Natural killer cell treated with Interleukin-12 subunit alpha and Interleukin-12 subunit beta and Interleukin-15 and Interleukin-18, amount 100 ng/mL, for 72 hours (primary cell): ENCODE measurements around the gene MACROD2. TPM values are rescaled to one million over a fixed set of nuclear protein-coding genes. Genes with fewer than 3 reads are reported as not detected.

ENCODE experiments used
- ATAC-seq, 2 donors: fragments of 150-1000 bp; cut with Tn5 transposase in 1 of 2; sonication (Bioruptor Pico), chemical (Tn5 transposase) in 1 of 2; 2 replicates each; pipeline ENCODE4 v1.10.0; 2021
- DNase-seq: peaks from one replicate; pipeline ENCODE4 v3.0.0; 2022; ENCODE audit warnings: low spot score
- H3K27ac Mint-ChIP-seq, 2 donors: 1 replicate in 1 of 2; 2 replicates in 1 of 2; pipeline ENCODE4 v1.8.0; 2022; ENCODE audit warnings: mixed read lengths in 2 of 2, mild to moderate bottlenecking in 1 of 2, moderate library complexity in 1 of 2
- H3K27me3 Mint-ChIP-seq, 2 donors: 1 replicate in 1 of 2; 2 replicates in 1 of 2; pipeline ENCODE4 v1.8.0; 2022; ENCODE audit warnings: mixed read lengths in 2 of 2
- H3K36me3 Mint-ChIP-seq: one replicate; pipeline ENCODE4 v1.8.0; 2022; ENCODE audit warnings: mixed read lengths
- H3K4me1 Mint-ChIP-seq, 2 donors: 1 replicate in 1 of 2; 2 replicates in 1 of 2; pipeline ENCODE4 v1.8.0; 2022; ENCODE audit warnings: low read depth in 2 of 2, mixed read lengths in 2 of 2, mild to moderate bottlenecking in 1 of 2
- H3K4me3 Mint-ChIP-seq: one replicate; pipeline ENCODE4 v1.8.0; 2022; ENCODE audit warnings: mixed read lengths
- H3K9me3 Mint-ChIP-seq: 2 replicates; pipeline ENCODE4 v1.8.0; 2022; ENCODE audit warnings: mixed read lengths
- total RNA-seq, 2 donors: library from RNA; stranded (reverse); gene quantifications; one replicate each; pipeline ENCODE4 v1.2.3, GENCODE V29; 2022

The MACROD2 gene
- total RNA-seq, 2 donors from 2014 or later, result not detected

DNA sequence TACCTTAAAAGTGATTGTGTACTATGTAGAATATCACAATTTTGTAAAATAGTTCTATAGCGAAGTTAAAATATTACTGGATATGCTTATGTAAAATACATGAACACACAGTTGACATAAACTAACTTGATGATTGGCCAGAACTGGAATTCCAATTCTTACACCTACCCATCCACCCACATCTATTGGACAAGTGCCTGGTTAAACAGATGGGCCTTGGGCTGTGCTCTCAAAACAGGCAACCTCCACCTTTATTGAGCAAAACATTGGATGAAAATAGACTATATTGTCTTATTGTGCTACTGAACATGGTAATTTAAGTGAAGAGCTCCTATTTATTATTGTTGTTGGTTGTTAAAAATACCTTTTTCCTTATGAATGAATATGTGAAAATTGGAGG is 496.1 kb downstream of the MACROD2 start:
- no peaks in the 10 kb centered on the region for H3K27me3 Mint-ChIP-seq
- DNase-seq, result no peak
- H3K36me3 Mint-ChIP-seq, result no peaks in the 10 kb centered on the region
- no peak overlapping the region for H3K4me3 Mint-ChIP-seq
- H3K4me1 Mint-ChIP-seq, result no peaks in the 10 kb centered on the region
- H3K27ac Mint-ChIP-seq, result no peak overlapping the region
- H3K9me3 Mint-ChIP-seq, result peaks cover 12% of the 10 kb centered on the region
- ATAC-seq, result no peak

GRCh38 chr20:14493408-14493807 is 498.1 kb downstream of the MACROD2 start:
- peaks cover 12% of the 10 kb centered on the region for H3K9me3 Mint-ChIP-seq
- H3K27ac Mint-ChIP-seq, result no peak overlapping the region
- no peak for ATAC-seq
- H3K36me3 Mint-ChIP-seq, result peaks cover 6% of the 10 kb centered on the region
- H3K27me3 Mint-ChIP-seq, result no peaks in the 10 kb centered on the region
- H3K4me1 Mint-ChIP-seq, result no peaks in the 10 kb centered on the region
- no peak for DNase-seq
- no peak overlapping the region for H3K4me3 Mint-ChIP-seq

GRCh38 chr20:14494355-14494754 is 499.0 kb downstream of the MACROD2 start:
- Mint-ChIP-seq H3K36me3 (peaks cover 8% of the 10 kb centered on the region), H3K4me1 (no peaks in the 10 kb centered on the region)

GRCh38 chr20:14495066-14495465 is 499.8 kb downstream of the MACROD2 start:
- no peaks in the 10 kb centered on the region for H3K27me3 Mint-ChIP-seq
- no peak overlapping the region for H3K4me3 Mint-ChIP-seq
- no peak overlapping the region for H3K27ac Mint-ChIP-seq
- DNase-seq, result no peak
- ATAC-seq, result no peak
- peaks cover 7% of the 10 kb centered on the region for H3K9me3 Mint-ChIP-seq
- no peaks in the 10 kb centered on the region for H3K4me1 Mint-ChIP-seq
- peaks cover 8% of the 10 kb centered on the region for H3K36me3 Mint-ChIP-seq

More at GRCh38 chr20:14494355-14494754, 499.0 kb downstream of the MACROD2 start:
- ATAC-seq (no peak), DNase-seq (no peak)
- Mint-ChIP-seq H3K4me3 (no peak overlapping the region), H3K27ac (no peak overlapping the region), H3K27me3 (no peaks in the 10 kb centered on the region), H3K9me3 (peaks cover 6% of the 10 kb centered on the region)

DNA sequence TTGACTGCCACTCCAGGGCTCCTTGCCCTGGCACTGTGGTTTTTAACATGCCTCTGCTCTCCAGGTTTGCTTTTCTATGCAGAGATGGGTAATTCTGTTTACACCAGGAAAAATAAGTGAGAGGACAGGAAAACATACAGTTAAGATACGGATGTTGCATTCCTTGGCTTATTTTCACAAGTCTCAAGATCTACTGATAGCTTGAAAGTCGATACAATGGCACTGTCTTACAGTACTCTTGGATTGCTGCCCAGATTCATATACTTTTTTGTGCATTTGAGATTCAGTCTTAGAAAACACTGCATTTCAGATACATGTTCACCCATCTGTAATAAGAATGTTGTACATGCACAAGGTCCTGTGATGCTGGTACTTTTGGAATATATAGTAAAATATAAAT is 501.7 kb downstream of the MACROD2 start:
- Mint-ChIP-seq H3K9me3 (peaks cover 12% of the 10 kb centered on the region), H3K27me3 (no peaks in the 10 kb centered on the region), H3K27ac (no peak overlapping the region), H3K4me3 (no peak overlapping the region), H3K4me1 (no peaks in the 10 kb centered on the region), H3K36me3 (peaks cover 13% of the 10 kb centered on the region)
- ATAC-seq (no peak), DNase-seq (no peak)

GRCh38 chr20:14498772-14499171 is 503.5 kb downstream of the MACROD2 start:
- H3K4me1 Mint-ChIP-seq, result no peaks in the 10 kb centered on the region
- ATAC-seq, result peak in 1 of 2 donors; percentile 32
- H3K4me3 Mint-ChIP-seq, result no peak overlapping the region
- H3K36me3 Mint-ChIP-seq, result peaks cover 13% of the 10 kb centered on the region
- DNase-seq, result no peak
- H3K27me3 Mint-ChIP-seq, result no peaks in the 10 kb centered on the region
- H3K9me3 Mint-ChIP-seq, result peaks cover 15% of the 10 kb centered on the region
- no peak overlapping the region for H3K27ac Mint-ChIP-seq

GRCh38 chr20:14505476-14505875 is 510.2 kb downstream of the MACROD2 start:
- no peak for DNase-seq
- no peaks in the 10 kb centered on the region for H3K27me3 Mint-ChIP-seq

DNA sequence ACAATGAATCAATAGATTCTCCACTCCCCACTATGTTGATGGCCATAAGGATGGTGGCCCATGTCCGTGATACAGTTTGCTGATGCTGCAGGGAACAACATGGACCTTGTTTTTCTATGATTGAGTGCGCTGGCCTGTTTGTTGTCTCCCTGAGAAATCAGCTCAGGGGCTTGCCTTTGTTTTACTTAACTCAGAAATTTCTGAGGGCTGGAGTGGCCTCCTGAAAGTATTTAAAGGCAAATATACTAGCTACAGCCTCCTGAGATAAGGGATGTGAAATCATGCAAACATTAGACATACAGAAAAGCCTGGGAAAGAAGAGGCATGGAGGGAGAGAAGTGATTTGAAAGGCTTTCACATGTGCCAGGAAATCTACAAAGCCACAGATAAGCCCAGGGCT is 512.4 kb downstream of the MACROD2 start:
- Mint-ChIP-seq H3K27ac (no peak overlapping the region), H3K4me3 (no peak overlapping the region), H3K36me3 (peaks cover 15% of the 10 kb centered on the region), H3K4me1 (no peaks in the 10 kb centered on the region), H3K9me3 (peaks cover 15% of the 10 kb centered on the region), H3K27me3 (no peaks in the 10 kb centered on the region)
- ATAC-seq (no peak), DNase-seq (no peak)

More at GRCh38 chr20:14505476-14505875, 510.2 kb downstream of the MACROD2 start:
- Mint-ChIP-seq H3K27ac (no peak overlapping the region), H3K4me3 (no peak overlapping the region), H3K4me1 (no peaks in the 10 kb centered on the region), H3K9me3 (peaks cover 13% of the 10 kb centered on the region), H3K36me3 (peaks cover 7% of the 10 kb centered on the region)
- ATAC-seq, result no peak

DNA sequence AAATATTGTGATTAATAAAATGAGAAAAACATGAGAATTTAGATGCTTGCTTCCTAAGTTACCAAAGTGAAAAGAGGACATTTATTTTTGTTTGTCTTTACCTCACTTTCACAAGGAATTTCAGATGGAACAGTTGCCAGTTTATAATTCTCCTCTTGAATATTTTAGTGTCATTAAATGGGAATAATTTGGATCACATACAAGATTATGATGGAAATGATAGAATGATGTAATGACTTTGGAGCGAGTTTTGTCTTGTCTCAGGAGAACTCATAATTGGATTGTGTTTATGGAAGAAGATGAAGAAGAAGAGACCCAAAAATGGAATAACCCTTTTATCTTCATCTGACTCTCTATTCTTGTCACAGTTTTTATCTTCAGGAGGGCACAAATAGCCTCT is 515.0 kb downstream of the MACROD2 start:
- ATAC-seq, result no peak
- Mint-ChIP-seq H3K9me3 (peaks cover 14% of the 10 kb centered on the region), H3K4me1 (no peaks in the 10 kb centered on the region), H3K4me3 (no peak overlapping the region), H3K36me3 (peaks cover 15% of the 10 kb centered on the region), H3K27ac (no peak overlapping the region), H3K27me3 (no peaks in the 10 kb centered on the region)
- no peak for DNase-seq

GRCh38 chr20:14512839-14513238 is 517.5 kb downstream of the MACROD2 start:
- no peak for DNase-seq
- Mint-ChIP-seq H3K27me3 (no peaks in the 10 kb centered on the region), H3K4me3 (no peak overlapping the region), H3K9me3 (peaks cover 12% of the 10 kb centered on the region), H3K27ac (no peak overlapping the region), H3K36me3 (peaks cover 10% of the 10 kb centered on the region), H3K4me1 (no peaks in the 10 kb centered on the region)
- no peak for ATAC-seq

- H3K27ac Mint-ChIP-seq, result no peak overlapping the region
- H3K36me3 Mint-ChIP-seq, result peaks cover 4% of the 10 kb centered on the region
- no peak overlapping the region for H3K4me3 Mint-ChIP-seq
- H3K9me3 Mint-ChIP-seq, result peaks cover 26% of the 10 kb centered on the region
- H3K4me1 Mint-ChIP-seq, result no peaks in the 10 kb centered on the region
- no peaks in the 10 kb centered on the region for H3K27me3 Mint-ChIP-seq
- ATAC-seq (no peak), DNase-seq (no peak)
Observed at GRCh38 chr20:14518648-14519047, 523.3 kb downstream of the MACROD2 start.

- Mint-ChIP-seq H3K36me3 (peaks cover 4% of the 10 kb centered on the region), H3K9me3 (peaks cover 26% of the 10 kb centered on the region), H3K27ac (no peak overlapping the region), H3K27me3 (no peaks in the 10 kb centered on the region), H3K4me3 (no peak overlapping the region), H3K4me1 (no peaks in the 10 kb centered on the region)
- DNase-seq (no peak), ATAC-seq (no peak)
Observed at GRCh38 chr20:14521016-14521415, 525.7 kb downstream of the MACROD2 start.

DNA sequence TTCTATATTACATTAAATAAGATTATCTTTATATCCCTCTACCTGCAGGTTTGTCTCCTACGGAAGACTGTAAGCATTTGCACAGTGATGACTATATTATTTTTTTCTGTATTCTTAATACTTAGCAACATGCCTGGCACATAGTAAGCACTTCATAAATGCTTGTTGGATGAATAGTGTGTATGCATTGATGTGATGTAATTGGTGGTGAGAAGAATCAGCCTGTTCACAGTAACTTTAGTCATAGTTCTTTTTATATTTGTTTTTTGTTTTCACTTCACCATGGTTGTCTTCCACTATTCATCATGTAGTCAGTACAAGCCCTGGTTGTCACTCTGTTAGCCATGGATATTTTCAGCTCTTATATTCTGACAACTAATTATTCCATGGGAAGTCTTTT is 526.1 kb downstream of the MACROD2 start:
- Mint-ChIP-seq H3K36me3 (peaks cover 4% of the 10 kb centered on the region), H3K27ac (no peak overlapping the region), H3K27me3 (no peaks in the 10 kb centered on the region), H3K4me3 (no peak overlapping the region), H3K4me1 (no peaks in the 10 kb centered on the region), H3K9me3 (peaks cover 26% of the 10 kb centered on the region)
- DNase-seq, result no peak
- ATAC-seq, result no peak

- H3K4me3 Mint-ChIP-seq, result no peak overlapping the region
- ATAC-seq, result no peak
- H3K4me1 Mint-ChIP-seq, result no peaks in the 10 kb centered on the region
- peaks cover 30% of the 10 kb centered on the region for H3K9me3 Mint-ChIP-seq
- H3K27me3 Mint-ChIP-seq, result no peaks in the 10 kb centered on the region
- no peak for DNase-seq
- peaks cover 4% of the 10 kb centered on the region for H3K36me3 Mint-ChIP-seq
- no peak overlapping the region for H3K27ac Mint-ChIP-seq
Observed at GRCh38 chr20:14522595-14522994, 527.3 kb downstream of the MACROD2 start.

- no peak for DNase-seq
- Mint-ChIP-seq H3K9me3 (peaks cover 30% of the 10 kb centered on the region), H3K27ac (no peak overlapping the region), H3K4me3 (no peak overlapping the region), H3K36me3 (peaks cover 4% of the 10 kb centered on the region), H3K27me3 (no peaks in the 10 kb centered on the region), H3K4me1 (no peaks in the 10 kb centered on the region)
- no peak for ATAC-seq
Observed at GRCh38 chr20:14523090-14523489, 527.8 kb downstream of the MACROD2 start.
